HG02973 (cell line): ENCODE results near the gene AUTS2.

Experiments
- ATAC-seq: cut with Tn5 transposase; IDR thresholded peaks from one replicate; pipeline ENCODE4 v1.9.1; 2021; ENCODE audit warnings: moderate library complexity; ENCODE audit not compliant: unreplicated experiment

Gene AUTS2

DNA sequence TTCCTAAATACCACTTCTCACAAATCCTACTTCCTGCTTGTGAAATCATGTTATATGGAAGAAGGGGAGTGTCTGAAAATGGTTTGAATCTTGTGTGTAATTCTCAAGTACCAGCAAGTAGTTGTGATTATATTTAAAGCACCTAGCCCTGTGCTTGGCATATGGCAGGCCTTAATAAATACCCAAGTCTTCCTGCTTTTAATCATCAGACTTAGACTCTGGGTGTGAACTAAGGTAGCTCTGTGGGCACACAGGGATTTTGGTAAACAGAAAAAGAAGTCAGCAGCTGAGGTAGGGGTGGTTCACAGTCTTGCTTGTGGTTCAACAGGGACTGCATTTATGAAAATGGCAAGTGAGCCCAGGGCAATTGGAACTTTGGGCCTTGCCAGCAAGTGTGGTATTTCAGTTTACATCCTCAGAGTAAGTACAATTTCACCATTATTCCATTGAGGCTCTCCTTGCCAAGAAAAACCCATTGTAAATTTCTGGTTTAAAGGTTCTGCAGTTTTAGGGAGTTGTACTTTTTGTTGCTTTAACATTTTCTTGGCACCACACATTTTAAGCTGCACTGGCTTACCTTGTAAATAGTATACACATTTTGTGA, 215.5 kb downstream of the AUTS2 start:
- no peak for ATAC-seq

DNA sequence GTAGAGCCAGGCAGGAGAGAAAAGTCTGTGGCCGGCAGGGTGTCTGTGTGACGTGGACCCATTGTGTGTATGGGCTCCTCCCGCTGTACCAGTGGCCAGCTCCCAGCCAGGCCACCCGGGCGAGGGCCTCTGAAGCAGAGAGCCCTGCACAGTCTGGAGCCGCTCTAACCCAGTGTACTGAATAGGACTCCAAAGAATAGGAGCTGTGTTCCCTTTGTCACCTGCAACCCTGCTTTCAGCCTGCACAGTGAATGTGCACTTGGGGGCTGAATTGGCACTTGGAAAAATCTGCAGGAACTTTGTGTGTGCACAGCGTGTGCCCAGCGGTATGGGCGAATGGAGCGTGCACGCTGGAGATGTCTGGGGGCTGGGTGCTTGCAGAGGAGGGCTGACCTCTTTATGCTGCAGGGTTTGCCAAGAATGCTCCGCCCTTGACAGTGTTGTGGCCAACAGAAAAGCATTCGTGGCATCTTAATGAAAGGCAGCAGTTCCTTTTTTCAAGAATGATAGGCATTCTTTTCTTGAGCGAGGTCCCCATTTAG, 216.2 kb downstream of the AUTS2 start:
- ATAC-seq, result no peak

GRCh38 chr7:69816501-69816900, 218.2 kb downstream of the AUTS2 start:
- no peak for ATAC-seq

GRCh38 chr7:69817121-69817520, 218.8 kb downstream of the AUTS2 start:
- no peak for ATAC-seq

DNA sequence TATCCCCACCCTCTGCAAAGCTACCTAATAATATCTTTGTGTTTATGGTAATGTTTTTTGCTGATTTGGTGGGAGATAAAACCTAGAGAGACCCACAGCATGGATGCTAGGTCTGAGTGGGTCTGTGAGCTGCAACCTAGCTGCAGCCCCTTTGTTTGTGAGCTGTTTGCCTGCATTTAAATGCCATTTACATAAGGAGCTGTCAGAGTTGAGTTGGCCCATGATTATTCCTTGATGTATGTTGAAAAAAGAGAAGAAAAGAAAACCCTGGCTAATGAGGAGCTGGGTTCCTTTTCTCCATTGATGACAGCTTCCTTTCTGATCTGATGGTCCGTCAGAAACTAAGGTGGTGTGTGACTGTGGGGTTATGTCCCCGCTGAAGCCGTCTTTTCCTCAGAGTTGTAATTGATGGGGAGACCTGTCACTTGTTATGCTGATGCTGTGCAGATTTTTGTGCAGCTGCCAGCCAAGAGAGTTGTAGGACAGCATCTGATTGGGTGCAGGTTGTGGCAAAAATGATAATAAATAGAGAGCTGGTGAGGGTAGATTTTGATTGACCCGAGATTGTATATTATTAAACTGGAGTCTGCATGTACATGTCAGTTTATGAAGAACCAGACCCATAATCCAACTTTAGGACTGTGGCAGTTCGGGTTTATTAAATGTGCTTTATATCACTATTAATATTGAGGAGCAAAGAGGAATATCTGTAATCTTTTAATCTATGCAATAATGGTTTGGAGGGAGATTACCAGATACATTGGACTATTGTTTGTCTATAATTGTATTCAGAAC, 219.8 kb downstream of the AUTS2 start:
- ATAC-seq, result no peak

- no peak for ATAC-seq
These were observed 220.5 kb downstream of the AUTS2 start for GRCh38 chr7:69818636-69819332.

DNA sequence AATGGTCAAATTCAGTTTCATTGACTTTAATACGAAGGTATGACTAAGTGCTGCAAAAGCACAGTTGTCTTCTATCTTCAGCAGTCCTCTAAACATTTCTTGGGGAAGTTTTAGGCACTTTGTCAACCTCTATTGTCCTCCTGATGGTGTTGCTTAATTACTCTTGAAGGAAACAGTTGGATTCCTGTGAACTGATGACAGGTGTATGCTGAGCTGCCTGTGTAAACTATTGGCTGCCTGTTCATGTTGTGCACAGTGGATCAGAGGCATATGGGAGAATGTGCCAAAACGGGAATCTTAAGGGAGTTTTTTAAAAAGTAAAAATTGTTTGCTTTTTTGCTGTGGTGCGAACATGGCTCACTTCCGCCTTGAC, 221.0 kb downstream of the AUTS2 start:
- ATAC-seq, result no peak

DNA sequence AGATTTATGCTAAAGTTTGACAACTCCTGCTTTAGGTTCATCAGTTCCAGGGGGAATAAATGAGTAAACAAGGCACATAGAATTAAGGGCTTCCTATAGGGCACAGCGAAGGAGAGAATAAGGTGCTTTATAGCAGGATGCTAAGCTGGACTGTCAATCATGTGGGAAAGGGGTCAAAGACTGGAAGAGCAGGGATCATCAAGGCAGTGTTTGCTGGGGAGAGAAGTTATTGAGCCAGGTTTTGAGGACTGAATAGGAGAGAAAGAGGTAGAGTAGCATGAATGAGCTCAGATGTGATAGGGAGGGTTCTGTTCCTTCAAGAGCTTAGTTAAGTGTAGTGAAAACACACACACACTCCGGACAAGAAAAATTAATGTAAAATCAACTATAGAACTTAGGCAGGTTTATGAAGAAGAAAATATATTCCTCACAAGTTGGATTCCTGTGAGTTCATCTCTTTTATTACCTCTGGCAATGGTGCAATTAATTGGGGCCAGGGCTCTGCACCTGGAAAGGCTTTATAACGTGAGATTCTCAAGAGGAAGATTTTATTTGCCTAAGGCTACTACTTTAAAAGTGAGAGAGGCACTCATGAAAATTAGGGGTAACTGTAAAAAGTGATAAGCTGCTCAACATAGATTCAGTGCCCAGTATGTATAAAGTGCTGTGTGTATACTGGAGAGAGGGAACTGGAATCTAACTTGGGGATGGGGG, 222.4 kb downstream of the AUTS2 start:
- ATAC-seq, result no peak

- ATAC-seq, result no peak
These were observed 224.1 kb downstream of the AUTS2 start for GRCh38 chr7:69822386-69822785.

GRCh38 chr7:69823151-69823744, 225.0 kb downstream of the AUTS2 start:
- ATAC-seq, result no peak

DNA sequence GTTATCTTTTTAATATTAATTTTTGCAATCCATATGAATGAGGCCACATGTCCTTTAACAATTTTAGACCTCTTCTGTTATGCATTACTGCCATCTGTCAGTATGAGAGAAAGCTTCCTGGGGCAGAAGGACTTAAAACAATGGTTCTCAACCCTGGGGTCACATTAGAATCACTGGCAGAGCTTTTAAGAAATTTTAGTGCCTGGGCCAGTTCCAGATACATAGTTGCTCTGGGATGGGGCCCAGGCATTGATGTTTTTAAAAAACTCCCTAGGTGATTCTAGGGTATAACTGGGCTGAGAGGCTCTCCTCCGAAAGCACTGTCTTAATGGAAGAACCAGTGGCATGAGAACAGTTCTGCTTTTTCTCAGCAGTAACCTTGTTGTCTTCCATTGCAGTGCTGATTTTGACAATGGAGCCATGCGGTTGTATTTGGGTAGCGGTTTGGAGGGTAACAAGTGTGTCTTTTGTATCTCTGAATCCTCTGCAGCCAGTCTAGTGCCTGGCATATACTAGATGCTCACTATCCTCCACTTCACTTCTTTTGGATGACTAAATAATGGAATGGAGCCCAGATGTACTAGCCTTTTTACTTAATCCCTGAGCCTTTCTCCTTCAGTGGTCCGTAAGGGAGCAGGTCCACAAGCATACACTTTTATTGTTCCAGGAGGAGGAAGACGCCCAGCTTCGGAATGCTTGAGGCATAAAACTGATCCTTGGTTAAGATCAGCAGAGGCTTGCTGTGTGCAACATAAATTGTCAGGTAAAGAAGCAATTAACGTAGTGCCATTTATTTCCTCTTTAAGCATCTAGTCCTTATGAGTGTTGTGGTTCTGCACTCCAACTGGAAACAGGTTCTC, 227.1 kb downstream of the AUTS2 start:
- no peak for ATAC-seq

- no peak for ATAC-seq
These were observed 228.0 kb downstream of the AUTS2 start for GRCh38 chr7:69826283-69826682.

DNA sequence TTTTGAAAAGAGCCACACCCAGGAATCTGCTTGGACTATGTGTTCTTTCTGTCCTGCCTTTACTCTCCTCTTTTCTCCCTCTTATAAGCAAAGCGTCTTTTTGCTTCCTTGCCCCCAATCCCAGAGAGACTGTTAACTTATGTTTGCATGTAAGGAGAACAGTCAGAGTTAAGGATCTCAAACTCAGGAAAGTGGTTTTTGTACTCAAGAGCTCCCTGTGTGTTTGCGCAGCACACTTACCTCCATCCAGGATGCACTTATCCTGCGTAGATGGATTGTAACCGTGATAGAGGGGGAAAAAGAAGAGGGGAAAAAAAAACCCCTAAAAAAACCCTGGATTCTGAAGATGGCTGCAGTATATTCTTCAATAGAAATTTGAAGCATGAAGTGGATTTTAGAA, 228.9 kb downstream of the AUTS2 start:
- ATAC-seq, result no peak

GRCh38 chr7:69827558-69827957, 229.3 kb downstream of the AUTS2 start:
- ATAC-seq, result no peak

GRCh38 chr7:69832356-69832755, 234.1 kb downstream of the AUTS2 start:
- ATAC-seq, result no peak

DNA sequence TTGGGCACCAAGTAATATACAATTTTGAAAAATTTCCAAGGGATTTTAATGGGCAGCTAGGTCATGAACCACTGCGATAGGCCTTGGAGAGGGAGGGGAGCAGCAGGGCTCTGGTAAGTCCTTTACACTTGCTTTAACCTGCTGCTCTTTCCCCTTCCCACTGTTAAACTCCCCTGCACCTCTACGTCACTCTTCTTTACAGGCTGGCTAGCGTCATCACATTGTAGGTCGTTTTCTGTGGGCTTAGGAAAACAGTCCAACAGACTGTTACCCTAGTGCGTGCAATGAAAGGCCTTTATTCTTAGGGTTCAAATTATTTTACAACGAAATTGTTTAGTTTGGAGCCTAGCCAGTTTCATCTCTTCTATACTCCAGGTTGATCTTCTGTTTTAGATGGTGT, 235.7 kb downstream of the AUTS2 start:
- no peak for ATAC-seq

DNA sequence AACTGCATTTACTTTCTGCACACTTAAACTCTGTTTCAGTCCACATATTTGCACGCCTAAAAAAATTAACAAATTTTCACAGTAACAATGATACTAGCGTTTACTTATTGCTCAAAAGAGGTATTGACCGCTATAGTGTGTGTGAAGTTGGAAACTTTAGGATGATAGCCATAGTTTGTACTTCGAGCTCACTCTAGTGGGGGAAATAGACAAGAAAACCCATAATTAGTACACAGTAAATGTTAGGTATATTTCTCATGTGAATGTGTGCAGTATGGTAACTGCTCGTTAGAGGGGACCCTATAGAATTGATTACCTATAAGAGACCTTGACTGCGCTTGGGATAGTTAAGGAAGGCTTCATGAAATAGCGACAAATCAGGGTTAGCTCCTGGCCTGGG, 238.4 kb downstream of the AUTS2 start:
- no peak for ATAC-seq

GRCh38 chr7:69837387-69838068, 239.3 kb downstream of the AUTS2 start:
- ATAC-seq, result no peak

DNA sequence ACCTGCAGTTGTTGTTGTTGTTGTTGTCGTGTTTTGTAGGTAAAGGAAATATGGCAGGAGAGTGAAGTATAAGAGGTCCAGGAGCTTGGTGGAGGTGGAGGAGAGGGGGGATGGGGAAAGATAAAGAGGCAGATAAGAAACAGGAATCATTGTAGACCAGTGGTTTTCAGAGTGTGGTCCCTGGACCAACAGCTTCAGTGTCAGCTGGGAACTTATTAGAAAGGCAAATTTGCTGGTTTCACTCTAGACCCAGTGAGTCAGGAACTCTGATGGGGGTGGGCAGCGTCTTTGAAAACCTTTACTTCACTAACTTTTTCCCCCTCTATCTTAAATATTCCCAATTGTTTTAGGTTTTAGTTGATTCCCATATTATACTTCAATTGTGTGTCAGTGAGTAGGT, 241.5 kb downstream of the AUTS2 start:
- no peak for ATAC-seq
